Thyroid gland (tissue), 4 donors: ENCODE measurements around the gene SAMD7.

ENCODE experiments used
- POLR2A ChIP-seq, 2 donors: fragments of 450-650 bp; IDR thresholded peaks; one replicate each; pipeline ENCODE4 v1.6.1; 2017; ENCODE audit warnings: antibody characterized with exemption in 2 of 2, mild to moderate bottlenecking in 2 of 2, moderate library complexity in 1 of 2
- TF ChIP-seq, protein P1 (sequence below), 6 experiments: fragments of 200-600 bp in 3 of 6; fragments of 450-650 bp in 3 of 6; sonication (generic) in 3 of 6; IDR thresholded peaks; one replicate each; pipeline ENCODE4 v1.5.1; 2016 to 2019; ENCODE audit warnings: antibody characterized with exemption in 6 of 6, mild to moderate bottlenecking in 2 of 6, inconsistent platforms in 1 of 6, moderate library complexity in 1 of 6

DNA sequence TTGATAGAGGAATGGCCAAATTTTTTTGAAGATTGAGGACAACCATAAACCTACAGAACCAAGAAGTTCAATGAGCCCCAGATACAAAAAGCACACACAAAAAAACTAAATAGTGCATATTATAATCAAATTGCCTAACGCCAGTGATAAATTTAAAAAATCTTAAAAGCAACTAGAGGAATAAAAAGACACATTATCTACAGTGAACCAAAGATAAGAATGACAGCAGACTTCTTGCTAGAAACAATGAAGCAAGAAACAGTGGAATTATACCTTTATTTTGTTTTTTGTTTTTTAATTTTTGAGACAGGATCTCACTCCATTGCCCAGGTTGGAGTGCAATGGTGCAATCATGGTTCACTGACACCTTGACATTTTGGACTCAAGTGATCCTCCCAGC is 9.9 kb upstream of the SAMD7 start:
- TF ChIP-seq, protein P1, sequence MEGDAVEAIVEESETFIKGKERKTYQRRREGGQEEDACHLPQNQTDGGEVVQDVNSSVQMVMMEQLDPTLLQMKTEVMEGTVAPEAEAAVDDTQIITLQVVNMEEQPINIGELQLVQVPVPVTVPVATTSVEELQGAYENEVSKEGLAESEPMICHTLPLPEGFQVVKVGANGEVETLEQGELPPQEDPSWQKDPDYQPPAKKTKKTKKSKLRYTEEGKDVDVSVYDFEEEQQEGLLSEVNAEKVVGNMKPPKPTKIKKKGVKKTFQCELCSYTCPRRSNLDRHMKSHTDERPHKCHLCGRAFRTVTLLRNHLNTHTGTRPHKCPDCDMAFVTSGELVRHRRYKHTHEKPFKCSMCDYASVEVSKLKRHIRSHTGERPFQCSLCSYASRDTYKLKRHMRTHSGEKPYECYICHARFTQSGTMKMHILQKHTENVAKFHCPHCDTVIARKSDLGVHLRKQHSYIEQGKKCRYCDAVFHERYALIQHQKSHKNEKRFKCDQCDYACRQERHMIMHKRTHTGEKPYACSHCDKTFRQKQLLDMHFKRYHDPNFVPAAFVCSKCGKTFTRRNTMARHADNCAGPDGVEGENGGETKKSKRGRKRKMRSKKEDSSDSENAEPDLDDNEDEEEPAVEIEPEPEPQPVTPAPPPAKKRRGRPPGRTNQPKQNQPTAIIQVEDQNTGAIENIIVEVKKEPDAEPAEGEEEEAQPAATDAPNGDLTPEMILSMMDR (IDR thresholded peaks at IDR 0.05), result no peak
- TF ChIP-seq POLR2A (IDR thresholded peaks at IDR 0.05), result no peak
